ENCODE measurements around the gene IL21. TPM values are rescaled to one million over a fixed set of nuclear protein-coding genes. Genes with fewer than 3 reads are reported as not detected.

The IL21 gene
- total RNA-seq, 1 experiment from 2014 or later = not detected

GRCh38 chr4:122623637-122624166 lies 2.8 kb upstream of the IL21 start:
- Histone ChIP-seq H3T11ph (ENCODE audit: low read length) (no peak overlapping the region), H2BK5ac (ENCODE audit: insufficient read length, low read length) (no peak overlapping the region), H2BK20ac (ENCODE audit: low read depth, low read length, poor library complexity, severe bottlenecking) (no peak overlapping the region), H3K9ac (ENCODE audit: extremely low read depth, insufficient read length, low read length) (no peak overlapping the region), H4K20me1 (ENCODE audit: control insufficient read depth, insufficient read depth, insufficient read length) (no peaks in the 10 kb centered on the region), H4K8ac (replicated peaks; ENCODE audit: insufficient read length, low read depth, low read length) (no peak overlapping the region), H2AK5ac (ENCODE audit: insufficient read length, low read length) (no peak overlapping the region), H3K79me2 (ENCODE audit: insufficient read depth, low read length) (no peaks in the 10 kb centered on the region), H3K4me1 (ENCODE audit: insufficient read depth, low read length) (no peaks in the 10 kb centered on the region), H3K56ac (ENCODE audit: insufficient read length, low read depth, low read length) (no peak overlapping the region), H4K5ac (ENCODE audit: insufficient read length, low read depth, low read length) (no peak overlapping the region), H3K23me2 (ENCODE audit: insufficient read length, low read depth, low read length, poor library complexity, severe bottlenecking) (no peaks in the 10 kb centered on the region), H3K27ac (ENCODE audit: insufficient read length, low read depth, low read length) (no peak overlapping the region), H2AFZ (ENCODE audit: low read length) (no peak overlapping the region), H4K91ac (ENCODE audit: insufficient read length, low read depth, low read length) (no peak overlapping the region), H2BK120ac (ENCODE audit: low read depth, low read length, poor library complexity, severe bottlenecking) (no peak overlapping the region), H3K14ac (ENCODE audit: insufficient read depth, low read length) (no peak overlapping the region), H3K4me2 (ENCODE audit: insufficient read depth, insufficient read length, low read length) (no peak overlapping the region), H3K18ac (ENCODE audit: insufficient read length, low read depth, low read length) (no peak overlapping the region), H3K4ac (ENCODE audit: low read depth, low read length) (no peak overlapping the region), H3K27me3 (ENCODE audit: insufficient read depth, low read length) (no peaks in the 10 kb centered on the region), H3K79me1 (ENCODE audit: insufficient read depth, low read depth, low read length, poor library complexity, severe bottlenecking) (no peaks in the 10 kb centered on the region), H3K9me3 (ENCODE audit: control insufficient read depth, low read depth, low read length) (no peaks in the 10 kb centered on the region), H3K23ac (ENCODE audit: insufficient read length, low read depth, low read length) (no peak overlapping the region), H2BK15ac (ENCODE audit: low read depth, low read length) (no peak overlapping the region), H2BK12ac (ENCODE audit: insufficient read length, low read depth, low read length) (no peak overlapping the region)
- Mint-ChIP-seq H3K27me3 (ENCODE audit: low read depth) (no peaks in the 10 kb centered on the region), H3K27ac (no peak overlapping the region), H3K4me3 (no peak overlapping the region), H3K4me1 (peaks cover 2 to 9% of the 10 kb centered on the region in 2 experiments; a peak in 1 of 4 replicates), H3K36me3 (ENCODE audit: insufficient read depth in 1 of 3, low read depth in 3 of 3) (no peaks in the 10 kb centered on the region), H3K9me3 (no peaks in the 10 kb centered on the region)
- no peak for DNase-seq
- no peak for TF ChIP-seq CTCF (conservative IDR thresholded peaks at IDR 0.05)
- no CpG with 5 or more reads among the region's 4 CpGs for WGBS (ENCODE audit: extremely low coverage, insufficient read length, low lambda C conversion rate)

All from H9 (cell line).